ENCODE data around the gene GSG1L2. TPM values are rescaled to one million over a fixed set of nuclear protein-coding genes. Genes with fewer than 3 reads are reported as not detected.

GSG1L2 gene
- polyA plus RNA-seq, 1 donor (not counting 4 experiments of a cell fraction or from before 2014, with no cell fraction given) = not detected

DNA sequence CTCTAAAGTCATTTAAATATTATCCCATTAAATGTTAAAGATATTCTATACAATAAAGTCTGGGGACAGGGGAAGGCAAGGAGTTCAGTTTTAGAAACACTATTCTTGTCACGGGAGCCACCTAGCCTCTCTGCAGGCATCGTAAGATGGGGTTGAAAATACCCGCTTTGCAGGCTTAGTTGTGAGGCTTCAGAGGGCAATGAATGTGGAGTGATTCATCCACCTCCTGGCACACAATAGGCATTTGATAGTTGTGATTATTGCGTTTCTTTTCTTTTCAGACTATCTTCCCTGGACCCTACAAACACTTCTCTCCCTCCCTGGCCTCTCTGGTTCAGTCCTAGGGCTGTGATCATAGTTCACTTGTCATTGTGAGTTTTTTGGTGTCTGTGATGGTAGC, 23.4 kb upstream of the GSG1L2 start:
- no peaks in the 10 kb centered on the region for H3K27me3 ChIP-seq (ENCODE audit: control insufficient read depth, extremely low read depth, insufficient read depth, low read length)
- H3K4me3 ChIP-seq (ENCODE audit: control insufficient read depth in 2 of 3, extremely low read depth in 1 of 3, insufficient read depth in 2 of 3, low read depth in 1 of 3, low read length in 3 of 3) = no peak overlapping the region
- H3K9ac ChIP-seq (ENCODE audit: control insufficient read depth, extremely low read depth, insufficient read depth, low read length) = no peak overlapping the region
- FAIRE-seq (no peak), DNase-seq (ENCODE audit: low read depth, low spot score) (no peak)
- no peaks in the 10 kb centered on the region for H3K9me3 ChIP-seq (ENCODE audit: control insufficient read depth, low read depth, low read length)
- dilution Hi-C loops (cut with MboI; ENCODE audit: extremely low pct_ligation_motif_present, low sequenced_read_pairs) = no loop called here
- H3K9me1 ChIP-seq (ENCODE audit: control insufficient read depth, extremely low read depth, insufficient read depth, low read length) = no peaks in the 10 kb centered on the region
- H3K4me1 ChIP-seq (ENCODE audit: control insufficient read depth, extremely low read depth, insufficient read depth, low read length) = no peaks in the 10 kb centered on the region
- H3K27ac ChIP-seq (ENCODE audit: control insufficient read depth, insufficient read depth, low read length) = no peak overlapping the region
- TF ChIP-seq, protein P1, sequence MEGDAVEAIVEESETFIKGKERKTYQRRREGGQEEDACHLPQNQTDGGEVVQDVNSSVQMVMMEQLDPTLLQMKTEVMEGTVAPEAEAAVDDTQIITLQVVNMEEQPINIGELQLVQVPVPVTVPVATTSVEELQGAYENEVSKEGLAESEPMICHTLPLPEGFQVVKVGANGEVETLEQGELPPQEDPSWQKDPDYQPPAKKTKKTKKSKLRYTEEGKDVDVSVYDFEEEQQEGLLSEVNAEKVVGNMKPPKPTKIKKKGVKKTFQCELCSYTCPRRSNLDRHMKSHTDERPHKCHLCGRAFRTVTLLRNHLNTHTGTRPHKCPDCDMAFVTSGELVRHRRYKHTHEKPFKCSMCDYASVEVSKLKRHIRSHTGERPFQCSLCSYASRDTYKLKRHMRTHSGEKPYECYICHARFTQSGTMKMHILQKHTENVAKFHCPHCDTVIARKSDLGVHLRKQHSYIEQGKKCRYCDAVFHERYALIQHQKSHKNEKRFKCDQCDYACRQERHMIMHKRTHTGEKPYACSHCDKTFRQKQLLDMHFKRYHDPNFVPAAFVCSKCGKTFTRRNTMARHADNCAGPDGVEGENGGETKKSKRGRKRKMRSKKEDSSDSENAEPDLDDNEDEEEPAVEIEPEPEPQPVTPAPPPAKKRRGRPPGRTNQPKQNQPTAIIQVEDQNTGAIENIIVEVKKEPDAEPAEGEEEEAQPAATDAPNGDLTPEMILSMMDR (optimal IDR thresholded peaks at IDR 0.05 in 1 of 3, IDR thresholded peaks at IDR 0.05 in 1 of 3, conservative IDR thresholded peaks at IDR 0.05 in 1 of 3; ENCODE audit: extremely low read depth in 1 of 3, insufficient read depth in 2 of 3, low read length in 3 of 3) = no peak
- no peak for TF ChIP-seq EZH2 (IDR thresholded peaks at IDR 0.05; ENCODE audit: low read length)
- H2AFZ ChIP-seq (ENCODE audit: control insufficient read depth, low read length) = no peak overlapping the region
- H3K36me3 ChIP-seq (ENCODE audit: control insufficient read depth in 2 of 2, extremely low read depth in 1 of 2, insufficient read depth in 2 of 2, low read length in 2 of 2) = no peaks in the 10 kb centered on the region
- H4K20me1 ChIP-seq (ENCODE audit: control insufficient read depth, extremely low read depth, insufficient read depth, low read length) = no peaks in the 10 kb centered on the region
- H3K4me2 ChIP-seq (ENCODE audit: control insufficient read depth, extremely low read depth, insufficient read depth, low read depth, low read length) = no peak overlapping the region
- no peaks in the 10 kb centered on the region for H3K79me2 ChIP-seq (ENCODE audit: control insufficient read depth, insufficient read depth, low read length)

DNA sequence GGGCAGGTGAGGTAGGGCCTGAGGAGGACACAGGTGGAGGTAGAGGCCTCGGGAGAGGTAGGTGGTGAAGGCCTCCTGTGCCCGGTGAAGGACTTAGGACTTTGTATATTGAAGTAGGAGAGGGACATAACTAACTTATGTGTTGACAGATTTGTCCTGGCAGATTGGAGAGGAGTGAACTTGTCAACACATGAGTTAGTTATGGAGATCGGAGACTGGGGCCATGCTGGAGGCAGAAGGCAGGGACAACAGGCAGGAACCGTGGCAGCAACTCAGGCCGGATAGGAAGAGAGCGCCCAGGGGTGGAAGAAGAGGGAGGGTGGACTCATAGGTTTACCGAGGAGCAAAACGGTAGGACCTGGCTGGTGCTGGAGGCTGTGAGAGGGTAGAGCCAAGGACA, 22.3 kb upstream of the GSG1L2 start:
- Histone ChIP-seq H3K9ac (ENCODE audit: control insufficient read depth, extremely low read depth, insufficient read depth, low read length) (no peak overlapping the region), H3K79me2 (ENCODE audit: control insufficient read depth, insufficient read depth, low read length) (no peaks in the 10 kb centered on the region), H3K4me1 (ENCODE audit: control insufficient read depth, extremely low read depth, insufficient read depth, low read length) (no peaks in the 10 kb centered on the region), H4K20me1 (ENCODE audit: control insufficient read depth, extremely low read depth, insufficient read depth, low read length) (no peaks in the 10 kb centered on the region), H3K27ac (ENCODE audit: control insufficient read depth, insufficient read depth, low read length) (no peak overlapping the region), H2AFZ (ENCODE audit: control insufficient read depth, low read length) (no peak overlapping the region), H3K9me3 (ENCODE audit: control insufficient read depth, low read depth, low read length) (no peaks in the 10 kb centered on the region), H3K4me2 (ENCODE audit: control insufficient read depth, extremely low read depth, insufficient read depth, low read depth, low read length) (no peak overlapping the region), H3K9me1 (ENCODE audit: control insufficient read depth, extremely low read depth, insufficient read depth, low read length) (no peaks in the 10 kb centered on the region), H3K27me3 (ENCODE audit: control insufficient read depth, extremely low read depth, insufficient read depth, low read length) (no peaks in the 10 kb centered on the region), H3K36me3 (ENCODE audit: control insufficient read depth in 2 of 2, extremely low read depth in 1 of 2, insufficient read depth in 2 of 2, low read length in 2 of 2) (no peaks in the 10 kb centered on the region), H3K4me3 (ENCODE audit: control insufficient read depth in 2 of 3, extremely low read depth in 1 of 3, insufficient read depth in 2 of 3, low read depth in 1 of 3, low read length in 3 of 3) (no peak overlapping the region)
- dilution Hi-C loops (cut with MboI; ENCODE audit: extremely low pct_ligation_motif_present, low sequenced_read_pairs) = no loop called here
- DNase-seq (ENCODE audit: low read depth, low spot score) (no peak), FAIRE-seq (no peak)
- TF ChIP-seq EZH2 (IDR thresholded peaks at IDR 0.05; ENCODE audit: low read length) = no peak
- TF ChIP-seq, protein P1 (optimal IDR thresholded peaks at IDR 0.05 in 1 of 3, IDR thresholded peaks at IDR 0.05 in 1 of 3, conservative IDR thresholded peaks at IDR 0.05 in 1 of 3; ENCODE audit: extremely low read depth in 1 of 3, insufficient read depth in 2 of 3, low read length in 3 of 3) = no peak

Data from keratinocyte (primary cell).